ENCODE data around the gene HSP90AB1.
A peak's percentile ranks its signal among the peaks of the same experiment; 100 is the strongest.

Gene HSP90AB1

DNA sequence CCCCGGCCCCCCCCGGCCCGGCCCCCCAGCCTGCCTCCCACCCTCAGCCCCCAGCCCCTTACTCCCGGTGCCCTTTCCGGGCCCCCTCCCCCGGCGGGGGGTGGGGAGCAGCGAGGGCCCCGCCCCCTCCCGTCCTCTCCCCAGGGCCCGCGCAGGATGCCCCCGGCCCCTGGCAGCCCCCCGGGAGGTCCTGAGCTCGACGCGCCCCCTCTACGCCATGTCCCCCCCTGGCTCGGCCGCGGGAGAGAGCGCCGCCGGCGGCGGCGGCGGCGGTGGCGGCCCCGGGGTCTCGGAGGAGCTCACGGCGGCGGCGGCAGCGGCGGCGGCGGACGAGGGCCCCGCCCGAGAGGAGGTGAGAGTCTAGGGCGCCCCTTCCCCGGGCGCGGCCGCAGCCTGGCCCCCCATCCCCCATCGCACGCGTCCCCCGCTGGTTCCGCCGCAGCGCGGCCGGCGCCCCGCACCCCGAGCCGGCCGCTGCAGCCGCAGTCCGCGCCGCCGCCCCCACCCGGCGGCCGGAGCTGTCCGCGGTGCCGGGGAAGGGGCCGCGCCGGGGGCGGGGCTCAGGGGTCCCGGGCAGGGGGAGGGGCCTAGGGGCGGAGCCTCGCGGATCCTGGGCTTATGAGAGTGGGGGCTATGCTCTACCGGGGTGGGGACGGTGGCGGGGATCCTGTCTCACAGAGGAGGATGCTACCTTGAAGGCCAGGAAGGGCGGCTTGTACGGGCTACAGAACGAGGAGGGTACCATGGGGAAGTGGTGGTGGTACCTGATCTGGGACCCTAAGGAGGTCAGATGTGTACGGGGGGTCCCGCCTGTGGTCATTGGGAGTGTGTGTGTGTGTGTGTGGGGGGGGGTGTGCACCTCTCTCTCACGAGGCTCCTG lies 23.9 kb downstream of the HSP90AB1 start:
- H3K9ac ChIP-seq (ENCODE audit: low read length): no peak overlapping the region
- no peaks in the 10 kb centered on the region for H3K36me3 ChIP-seq (replicated peaks; ENCODE audit: low read depth, low read length)
- no peak overlapping the region for H3K27ac ChIP-seq (ENCODE audit: low read length)
- peaks cover 48% of the 10 kb centered on the region for H3K4me1 ChIP-seq (ENCODE audit: low read length)
- no peaks in the 10 kb centered on the region for H3K9me3 ChIP-seq (ENCODE audit: insufficient read depth, low read length)
- peak overlapping the region; percentile 62 for H3K4me2 ChIP-seq (ENCODE audit: low read length)
- H2AFZ ChIP-seq (ENCODE audit: low read depth, low read length): no peak overlapping the region
- peak overlapping the region; percentile 72 for H3K4me3 ChIP-seq (ENCODE audit: low read length)
- peaks cover 7% of the 10 kb centered on the region for H3K27me3 ChIP-seq (ENCODE audit: low read depth, low read length)
- H3K79me2 ChIP-seq (ENCODE audit: low read length): no peaks in the 10 kb centered on the region
- no peaks in the 10 kb centered on the region for H4K20me1 ChIP-seq (ENCODE audit: insufficient read depth, low read length)
- no peak for TF ChIP-seq EZH2phosphoT487 (IDR thresholded peaks at IDR 0.05; ENCODE audit: low read depth)
- TF ChIP-seq, protein P1, sequence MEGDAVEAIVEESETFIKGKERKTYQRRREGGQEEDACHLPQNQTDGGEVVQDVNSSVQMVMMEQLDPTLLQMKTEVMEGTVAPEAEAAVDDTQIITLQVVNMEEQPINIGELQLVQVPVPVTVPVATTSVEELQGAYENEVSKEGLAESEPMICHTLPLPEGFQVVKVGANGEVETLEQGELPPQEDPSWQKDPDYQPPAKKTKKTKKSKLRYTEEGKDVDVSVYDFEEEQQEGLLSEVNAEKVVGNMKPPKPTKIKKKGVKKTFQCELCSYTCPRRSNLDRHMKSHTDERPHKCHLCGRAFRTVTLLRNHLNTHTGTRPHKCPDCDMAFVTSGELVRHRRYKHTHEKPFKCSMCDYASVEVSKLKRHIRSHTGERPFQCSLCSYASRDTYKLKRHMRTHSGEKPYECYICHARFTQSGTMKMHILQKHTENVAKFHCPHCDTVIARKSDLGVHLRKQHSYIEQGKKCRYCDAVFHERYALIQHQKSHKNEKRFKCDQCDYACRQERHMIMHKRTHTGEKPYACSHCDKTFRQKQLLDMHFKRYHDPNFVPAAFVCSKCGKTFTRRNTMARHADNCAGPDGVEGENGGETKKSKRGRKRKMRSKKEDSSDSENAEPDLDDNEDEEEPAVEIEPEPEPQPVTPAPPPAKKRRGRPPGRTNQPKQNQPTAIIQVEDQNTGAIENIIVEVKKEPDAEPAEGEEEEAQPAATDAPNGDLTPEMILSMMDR (IDR thresholded peaks at IDR 0.05; ENCODE audit: low read depth, low read length): no peak

DNA sequence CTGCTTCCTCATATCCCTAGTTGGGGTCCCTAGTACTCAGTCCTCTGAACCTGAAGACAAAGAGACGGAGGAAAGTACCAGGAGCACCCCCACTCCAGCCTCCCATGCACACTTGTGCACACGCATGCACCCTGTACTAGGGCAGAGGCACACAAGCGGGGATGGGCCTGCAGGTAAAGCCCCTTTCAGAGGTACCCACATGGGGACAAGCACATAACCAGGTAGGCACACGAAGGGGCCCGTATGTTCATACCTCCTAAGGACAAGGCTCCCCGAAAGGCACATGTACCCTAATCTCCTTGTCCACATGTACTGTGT lies 24.5 kb downstream of the HSP90AB1 start:
- Histone ChIP-seq H3K4me3 (ENCODE audit: low read length) (peak overlapping the region; percentile 72), H3K27me3 (ENCODE audit: low read depth, low read length) (peaks cover 7% of the 10 kb centered on the region), H3K27ac (ENCODE audit: low read length) (no peak overlapping the region), H3K4me2 (ENCODE audit: low read length) (peak overlapping the region; percentile 62), H4K20me1 (ENCODE audit: insufficient read depth, low read length) (no peaks in the 10 kb centered on the region), H3K9me3 (ENCODE audit: insufficient read depth, low read length) (no peaks in the 10 kb centered on the region), H3K9ac (ENCODE audit: low read length) (no peak overlapping the region), H3K36me3 (replicated peaks; ENCODE audit: low read depth, low read length) (no peaks in the 10 kb centered on the region), H3K4me1 (ENCODE audit: low read length) (peaks cover 42% of the 10 kb centered on the region), H3K79me2 (ENCODE audit: low read length) (no peaks in the 10 kb centered on the region), H2AFZ (ENCODE audit: low read depth, low read length) (no peak overlapping the region)
- TF ChIP-seq, protein P1 (IDR thresholded peaks at IDR 0.05; ENCODE audit: low read depth, low read length): no peak
- no peak for TF ChIP-seq EZH2phosphoT487 (IDR thresholded peaks at IDR 0.05; ENCODE audit: low read depth)

DNA sequence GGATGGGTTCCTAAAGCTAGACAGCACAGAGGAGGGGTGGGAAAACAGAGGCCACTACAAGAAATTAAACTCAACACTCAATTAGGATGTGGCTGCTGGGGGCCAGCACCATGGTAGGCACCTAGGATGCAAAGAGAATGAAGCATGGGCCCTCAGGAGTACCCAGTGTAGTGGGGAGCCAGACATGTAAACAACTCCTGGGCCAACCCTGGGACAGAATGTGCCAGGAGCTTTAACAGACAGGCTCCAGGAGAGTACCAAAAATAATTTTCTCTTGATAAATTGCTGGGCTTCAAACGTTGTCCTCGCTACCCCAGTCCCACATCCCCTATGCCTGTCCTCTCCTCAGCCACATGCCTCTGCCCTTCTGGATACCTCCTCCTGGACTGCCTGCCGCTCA lies 25.0 kb downstream of the HSP90AB1 start:
- H3K4me1 ChIP-seq (ENCODE audit: low read length): peaks cover 37% of the 10 kb centered on the region
- TF ChIP-seq, protein P1 (IDR thresholded peaks at IDR 0.05; ENCODE audit: low read depth, low read length): no peak
- no peak for TF ChIP-seq EZH2phosphoT487 (IDR thresholded peaks at IDR 0.05; ENCODE audit: low read depth)
- H3K36me3 ChIP-seq (replicated peaks; ENCODE audit: low read depth, low read length): no peaks in the 10 kb centered on the region
- H3K79me2 ChIP-seq (ENCODE audit: low read length): no peaks in the 10 kb centered on the region
- H3K27me3 ChIP-seq (ENCODE audit: low read depth, low read length): peaks cover 7% of the 10 kb centered on the region
- H3K9me3 ChIP-seq (ENCODE audit: insufficient read depth, low read length): no peaks in the 10 kb centered on the region
- no peak overlapping the region for H2AFZ ChIP-seq (ENCODE audit: low read depth, low read length)
- no peak overlapping the region for H3K4me3 ChIP-seq (ENCODE audit: low read length)
- no peak overlapping the region for H3K4me2 ChIP-seq (ENCODE audit: low read length)
- no peak overlapping the region for H3K9ac ChIP-seq (ENCODE audit: low read length)
- no peak overlapping the region for H3K27ac ChIP-seq (ENCODE audit: low read length)
- no peaks in the 10 kb centered on the region for H4K20me1 ChIP-seq (ENCODE audit: insufficient read depth, low read length)

DNA sequence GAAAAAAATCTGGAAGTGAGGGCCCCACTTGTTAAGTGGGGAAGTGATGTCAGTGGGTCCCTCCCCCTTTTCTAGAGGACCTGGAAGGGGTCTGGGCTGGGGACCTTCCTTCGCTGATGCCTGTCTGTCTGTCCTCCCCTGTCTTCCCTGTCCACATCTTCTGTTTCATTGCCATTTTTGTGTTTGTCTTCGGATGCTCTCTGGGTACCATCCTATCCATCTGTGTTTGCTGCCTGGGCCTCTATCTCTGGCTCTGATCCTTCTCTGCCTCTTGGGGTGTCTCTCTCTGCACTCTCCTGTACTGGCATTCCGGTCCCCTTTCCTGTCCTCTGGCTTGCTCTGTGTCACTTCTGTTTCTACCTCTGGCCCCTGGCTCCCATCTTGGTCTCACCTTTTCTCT lies 25.6 kb downstream of the HSP90AB1 start:
- Histone ChIP-seq H3K79me2 (ENCODE audit: low read length) (no peaks in the 10 kb centered on the region), H3K4me2 (ENCODE audit: low read length) (no peak overlapping the region), H2AFZ (ENCODE audit: low read depth, low read length) (no peak overlapping the region), H3K36me3 (replicated peaks; ENCODE audit: low read depth, low read length) (no peaks in the 10 kb centered on the region), H3K4me1 (ENCODE audit: low read length) (peaks cover 31% of the 10 kb centered on the region), H4K20me1 (ENCODE audit: insufficient read depth, low read length) (no peaks in the 10 kb centered on the region), H3K27me3 (ENCODE audit: low read depth, low read length) (peaks cover 7% of the 10 kb centered on the region), H3K27ac (ENCODE audit: low read length) (no peak overlapping the region), H3K9me3 (ENCODE audit: insufficient read depth, low read length) (no peaks in the 10 kb centered on the region), H3K4me3 (ENCODE audit: low read length) (no peak overlapping the region), H3K9ac (ENCODE audit: low read length) (no peak overlapping the region)
- no peak for TF ChIP-seq EZH2phosphoT487 (IDR thresholded peaks at IDR 0.05; ENCODE audit: low read depth)
- TF ChIP-seq, protein P1 (IDR thresholded peaks at IDR 0.05; ENCODE audit: low read depth, low read length): no peak
